ENCODE measurements around the gene MARCHF3.
"Not testable (repeated sequence)": the region's sequence is repeated elsewhere in the genome, so short reads cannot be mapped to it uniquely, and the experiment has no call there.

The MARCHF3 gene

GRCh38 chr5:126847456-126847820, 182.9 kb downstream of the MARCHF3 start:
- no peak for DNase-seq (ENCODE audit: low read depth)

DNA sequence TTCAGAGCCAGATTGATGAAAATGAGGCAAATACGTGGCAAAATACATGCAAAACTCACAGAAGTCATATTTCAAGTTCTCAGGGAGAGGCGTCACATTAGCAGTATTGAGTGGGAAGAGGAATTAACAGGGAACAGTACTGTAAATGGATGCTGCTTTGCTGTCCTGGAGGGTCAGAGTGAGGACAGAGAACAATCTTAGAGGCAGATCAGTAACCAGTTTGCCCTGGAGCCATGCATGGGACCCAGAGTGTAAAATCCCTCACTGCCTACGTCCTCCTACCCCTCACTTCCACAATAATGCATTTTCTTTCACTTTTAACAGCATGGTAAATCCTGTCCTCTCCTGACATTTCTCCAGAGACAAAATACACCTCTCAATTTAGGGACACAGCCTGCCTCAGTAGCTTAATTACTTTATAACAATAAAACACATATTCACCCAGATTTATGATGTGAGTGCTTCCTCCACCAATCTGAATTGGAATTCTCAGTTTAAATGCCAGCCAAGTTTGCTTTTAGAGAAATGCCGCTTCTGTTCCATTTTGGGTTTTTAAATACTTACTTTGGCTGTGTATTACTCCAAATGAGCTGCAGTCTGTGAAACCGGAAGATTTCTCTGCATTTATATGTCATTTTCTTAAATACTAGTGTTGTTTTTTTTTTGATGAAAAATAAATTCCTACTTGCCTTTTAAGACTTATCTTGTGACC, 183.5 kb downstream of the MARCHF3 start:
- DNase-seq (ENCODE audit: low read depth): peak; percentile 16

DNA sequence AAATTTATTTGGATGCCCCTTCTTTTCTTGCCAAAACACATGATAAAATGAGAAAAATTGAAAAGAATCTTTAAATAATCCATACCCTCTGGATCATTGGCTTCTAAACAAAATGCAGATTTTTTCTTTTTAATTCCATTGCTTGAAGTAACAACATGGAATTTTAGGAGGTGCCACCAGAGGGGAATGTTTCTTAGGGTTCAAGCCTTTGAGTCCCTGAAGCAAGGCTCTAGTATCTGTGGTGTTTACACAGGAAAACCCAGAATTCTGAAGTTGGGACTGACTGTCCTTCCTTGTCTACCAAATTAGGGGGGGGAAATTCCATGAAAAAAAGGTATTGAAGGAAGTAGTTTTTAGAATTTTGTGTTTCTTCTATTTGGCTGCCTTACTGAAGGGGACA, 184.0 kb downstream of the MARCHF3 start:
- DNase-seq (ENCODE audit: low read depth): peak; percentile 55

- DNase-seq (ENCODE audit: low read depth): not testable (repeated sequence)
Observed at GRCh38 chr5:126845470-126846070, 184.8 kb downstream of the MARCHF3 start.

GRCh38 chr5:126843375-126843774, 187.0 kb downstream of the MARCHF3 start:
- not testable (repeated sequence) for DNase-seq (ENCODE audit: low read depth)

DNA sequence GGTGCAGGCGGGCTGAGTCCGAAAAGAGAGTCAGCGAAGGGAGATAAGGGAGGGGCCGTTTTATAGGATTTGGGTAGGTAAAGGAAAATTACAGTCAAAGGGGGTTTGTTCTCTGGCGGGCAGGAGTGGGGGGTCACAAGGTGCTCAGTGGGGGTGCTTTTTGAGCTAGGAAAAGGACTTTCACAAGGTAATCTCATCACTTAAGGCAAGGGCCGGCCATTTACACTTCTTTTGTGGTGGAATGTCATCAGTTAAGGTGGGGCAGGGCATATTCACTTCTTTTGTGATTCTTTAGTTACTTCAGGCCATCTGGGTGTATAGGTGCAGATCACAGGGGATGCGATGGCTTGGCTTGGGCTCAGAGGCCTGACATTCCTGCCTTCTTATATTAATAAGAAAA, 191.0 kb downstream of the MARCHF3 start:
- not testable (repeated sequence) for DNase-seq (ENCODE audit: low read depth)

DNA sequence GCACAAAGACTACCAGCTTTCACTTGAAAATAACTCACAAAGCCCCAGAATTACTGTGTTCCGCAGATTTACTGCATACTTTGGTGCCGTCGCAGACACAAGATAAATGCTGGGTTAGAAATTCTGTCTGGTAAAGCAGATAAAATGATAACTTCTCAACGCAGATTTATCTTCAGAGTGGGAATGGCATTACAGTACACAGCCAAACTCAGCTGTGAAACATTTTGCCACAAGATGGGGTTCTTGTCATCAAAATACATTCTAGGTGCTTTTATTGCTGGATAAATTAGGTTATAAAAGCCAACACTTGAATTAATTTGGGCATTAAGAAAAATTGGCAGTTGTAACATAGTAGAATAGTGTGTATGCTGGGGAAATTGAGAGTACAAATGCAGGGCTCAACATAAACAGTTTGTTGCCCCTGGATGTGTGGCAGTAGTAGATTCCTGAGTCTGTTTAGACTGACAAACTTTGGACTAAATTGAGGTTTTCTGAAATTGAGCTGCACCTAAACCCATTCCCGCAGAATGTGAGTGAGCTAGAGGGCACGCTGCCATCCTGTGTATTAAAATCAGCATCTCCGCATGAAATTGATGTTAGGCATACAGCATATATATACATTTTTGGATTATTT, 192.3 kb downstream of the MARCHF3 start:
- peak; percentile 43 for DNase-seq (ENCODE audit: low read depth)

- no peak for DNase-seq (ENCODE audit: low read depth)
Observed at GRCh38 chr5:126837242-126837641, 193.1 kb downstream of the MARCHF3 start.

DNA sequence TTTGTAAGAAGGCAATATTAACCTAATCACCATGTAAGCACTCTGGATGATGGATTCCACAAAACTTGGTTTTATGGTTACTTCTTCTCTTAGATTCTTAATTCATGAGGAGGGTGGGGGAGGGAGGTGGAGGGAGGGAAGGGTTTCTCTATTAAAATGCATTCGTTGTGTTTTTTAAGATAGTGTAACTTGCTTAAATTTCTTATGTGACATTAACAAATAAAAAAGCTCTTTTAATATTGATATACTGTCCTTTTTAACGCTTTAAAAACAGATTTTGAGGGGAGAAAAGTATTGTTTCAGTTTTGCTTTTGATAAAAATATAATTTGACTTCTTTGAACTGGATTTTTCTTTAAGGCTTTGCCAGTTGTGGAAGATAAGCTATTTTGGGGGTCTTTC, 193.6 kb downstream of the MARCHF3 start:
- DNase-seq (ENCODE audit: low read depth): no peak

DNA sequence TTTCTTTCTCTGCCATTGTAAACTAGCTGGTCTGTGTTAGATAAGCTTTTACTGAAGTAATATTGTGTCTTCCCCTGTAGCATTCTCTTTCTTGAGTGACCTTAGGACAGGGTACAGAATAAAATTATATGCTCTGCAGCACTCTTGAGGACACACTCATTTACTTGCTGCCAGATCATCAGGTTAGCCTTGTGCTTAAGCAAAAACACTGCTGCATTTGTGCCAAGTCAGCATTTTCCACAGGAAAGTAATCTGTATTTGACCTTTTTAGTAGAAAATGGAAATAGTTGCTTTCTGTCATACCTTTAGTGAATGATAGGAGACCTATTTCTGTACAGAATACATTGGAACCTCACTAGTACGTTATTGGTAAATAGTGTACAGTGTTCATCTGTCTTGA, 199.2 kb downstream of the MARCHF3 start:
- no peak for DNase-seq (ENCODE audit: low read depth)

DNA sequence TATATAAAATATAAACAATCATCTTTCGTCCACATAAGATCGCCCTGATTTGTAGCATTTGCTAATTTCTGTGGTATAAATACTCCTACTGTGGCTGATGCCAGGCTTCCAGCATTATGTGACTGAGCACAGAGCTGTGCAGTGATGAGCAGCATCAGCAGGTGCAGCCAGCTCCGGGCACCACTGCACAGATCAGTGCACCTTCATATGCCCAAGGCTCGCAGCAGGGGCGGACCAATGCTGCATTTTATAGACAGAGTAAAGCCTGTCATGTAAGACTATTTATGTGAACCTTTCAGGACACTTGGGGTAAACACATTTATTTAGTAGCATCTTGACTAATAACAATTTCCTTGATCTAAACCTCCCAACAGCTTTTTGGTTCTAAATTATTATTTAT, 200.3 kb downstream of the MARCHF3 start:
- no peak for DNase-seq (ENCODE audit: low read depth)

DNA sequence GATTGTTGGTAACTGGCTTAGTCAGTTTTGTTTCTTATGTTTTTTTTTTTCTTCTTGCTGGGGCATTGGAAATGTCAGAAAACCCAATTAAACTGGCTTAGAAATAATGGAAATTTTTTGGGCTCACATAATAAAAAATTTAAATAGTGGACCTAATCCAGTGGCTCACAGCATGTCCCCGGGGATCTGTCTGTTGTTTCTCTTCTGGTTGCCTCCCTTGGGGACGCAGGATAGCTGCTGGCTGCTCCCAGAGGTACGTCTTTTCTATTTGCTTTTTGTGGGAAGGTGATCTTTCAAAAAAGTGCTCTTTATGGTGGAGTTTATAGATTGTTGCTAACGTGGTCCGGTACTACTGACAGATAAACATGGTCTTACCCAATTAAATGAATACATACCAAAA, 201.3 kb downstream of the MARCHF3 start:
- no peak for DNase-seq (ENCODE audit: low read depth)

GRCh38 chr5:126826619-126827215, 203.6 kb downstream of the MARCHF3 start:
- DNase-seq (ENCODE audit: low read depth): no peak

DNA sequence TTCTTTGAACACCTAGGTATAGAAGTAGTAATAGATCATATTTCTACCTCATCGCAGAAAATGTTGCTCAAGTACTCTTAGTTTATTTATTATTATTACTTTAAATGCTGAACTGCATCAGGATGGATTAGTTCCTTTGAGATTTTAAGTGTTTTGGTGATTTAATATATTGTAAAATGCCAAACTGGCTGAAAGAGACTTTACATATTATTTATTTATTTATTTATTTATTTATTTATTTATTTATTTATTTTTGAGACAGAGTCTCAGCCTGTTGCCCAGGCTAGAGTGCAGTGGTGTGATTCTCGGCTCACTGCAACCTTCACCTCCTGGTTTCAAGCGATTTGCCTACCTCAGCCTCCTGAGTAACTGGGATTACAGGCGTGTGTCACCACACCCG, 211.1 kb downstream of the MARCHF3 start:
- DNase-seq (ENCODE audit: low read depth): no peak

DNA sequence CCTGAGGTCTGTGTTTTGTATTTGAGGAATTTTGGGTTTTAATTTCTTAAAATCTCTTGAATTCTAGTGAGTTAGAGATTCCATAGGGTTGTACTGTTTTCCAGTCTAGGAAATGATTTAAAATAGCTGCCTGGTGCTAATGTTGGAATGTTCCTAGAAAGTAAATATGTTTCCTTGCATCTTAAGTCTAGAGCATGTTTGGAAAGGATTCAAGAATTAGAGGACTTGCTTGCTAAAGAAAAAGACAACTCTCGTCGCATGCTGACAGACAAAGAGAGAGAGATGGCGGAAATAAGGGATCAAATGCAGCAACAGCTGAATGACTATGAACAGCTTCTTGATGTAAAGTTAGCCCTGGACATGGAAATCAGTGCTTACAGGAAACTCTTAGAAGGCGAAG, 211.6 kb downstream of the MARCHF3 start:
- DNase-seq (ENCODE audit: low read depth): no peak

Data from EH (cell line).